Activated CD8-positive, alpha-beta memory T cell treated with anti-CD3 and anti-CD28 coated beads for 48 hours (primary cell): ENCODE data around the gene P2RX6.

Experiments used
- DNase-seq, 3 experiments: peaks; one replicate each; pipeline ENCODE4 v3.0.0-alpha.2; 2020; ENCODE audit warnings: low read depth in 2 of 3, low spot score in 2 of 3

P2RX6 gene

GRCh38 chr22:21012446-21013407, 2.2 kb upstream of the P2RX6 start:
- DNase-seq = no peak

GRCh38 chr22:21013657-21014201, 1.2 kb upstream of the P2RX6 start:
- DNase-seq = no peak

DNA sequence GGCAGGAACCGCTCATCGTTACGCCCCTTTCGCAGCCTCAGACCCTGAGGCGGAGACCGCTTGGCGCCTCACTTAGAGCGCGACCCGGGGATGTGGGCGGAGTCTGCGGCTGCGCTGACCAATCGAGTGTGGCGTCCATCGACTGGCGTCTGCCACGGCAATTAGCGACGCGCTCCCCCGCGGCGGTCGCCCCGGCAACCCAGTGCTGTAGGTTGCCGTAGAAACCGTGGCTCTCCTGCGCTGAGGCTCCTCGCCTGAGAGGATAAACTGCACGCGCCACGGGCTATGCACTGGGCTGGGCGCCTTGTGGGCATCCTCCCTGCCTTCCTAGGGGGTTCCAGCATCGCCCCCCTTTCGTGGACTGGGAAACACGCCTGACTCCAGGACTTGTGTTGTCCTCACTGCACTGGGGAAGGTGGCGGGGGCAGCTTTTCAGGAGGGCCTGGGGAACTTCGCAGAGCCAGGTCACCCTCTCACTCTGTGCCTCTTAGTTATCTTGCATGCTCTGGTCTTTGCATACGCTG, 701 bp upstream of the P2RX6 start:
- peak; percentile 64 to 83 (median 67) for DNase-seq

- DNase-seq = no peak
These were observed 571 bp downstream of the P2RX6 start for GRCh38 chr22:21015466-21016006.

GRCh38 chr22:21016644-21017420, 1.9 kb downstream of the P2RX6 start:
- DNase-seq = no peak

GRCh38 chr22:21018314-21018713, 3.3 kb downstream of the P2RX6 start:
- no peak for DNase-seq

DNA sequence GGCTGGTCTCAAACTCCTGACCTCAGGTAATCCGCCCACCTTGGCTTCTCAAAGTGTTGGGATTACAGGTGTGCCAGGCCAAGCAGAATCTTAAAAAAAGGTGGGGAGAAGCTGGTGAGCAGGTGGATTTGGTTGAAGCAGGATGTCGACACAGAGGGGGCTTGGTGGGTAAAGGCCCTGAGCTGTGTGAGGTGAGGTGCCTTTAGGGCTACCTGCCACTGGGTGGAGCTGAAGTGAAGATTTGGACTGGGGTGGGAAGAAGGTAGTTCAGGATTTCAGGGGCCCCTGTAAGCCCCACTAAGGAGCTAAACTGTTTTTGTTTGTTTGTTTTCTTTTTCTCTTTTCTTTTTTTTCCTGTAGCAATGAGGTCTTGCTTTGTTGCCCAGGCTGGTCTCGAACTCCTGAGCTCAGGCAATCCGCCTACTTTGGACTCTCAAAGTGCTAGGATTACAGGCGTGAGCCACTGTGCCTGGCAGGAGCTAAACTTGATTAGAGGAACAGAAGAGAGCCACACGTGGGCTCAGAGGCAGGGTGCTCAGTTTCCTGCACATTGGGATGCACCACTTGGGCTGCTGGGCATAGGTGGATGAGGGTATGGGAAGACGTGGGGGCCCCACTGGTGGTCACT, 6.0 kb downstream of the P2RX6 start:
- no peak for DNase-seq

- DNase-seq = no peak
These were observed 7.5 kb downstream of the P2RX6 start for GRCh38 chr22:21022507-21022906.

DNA sequence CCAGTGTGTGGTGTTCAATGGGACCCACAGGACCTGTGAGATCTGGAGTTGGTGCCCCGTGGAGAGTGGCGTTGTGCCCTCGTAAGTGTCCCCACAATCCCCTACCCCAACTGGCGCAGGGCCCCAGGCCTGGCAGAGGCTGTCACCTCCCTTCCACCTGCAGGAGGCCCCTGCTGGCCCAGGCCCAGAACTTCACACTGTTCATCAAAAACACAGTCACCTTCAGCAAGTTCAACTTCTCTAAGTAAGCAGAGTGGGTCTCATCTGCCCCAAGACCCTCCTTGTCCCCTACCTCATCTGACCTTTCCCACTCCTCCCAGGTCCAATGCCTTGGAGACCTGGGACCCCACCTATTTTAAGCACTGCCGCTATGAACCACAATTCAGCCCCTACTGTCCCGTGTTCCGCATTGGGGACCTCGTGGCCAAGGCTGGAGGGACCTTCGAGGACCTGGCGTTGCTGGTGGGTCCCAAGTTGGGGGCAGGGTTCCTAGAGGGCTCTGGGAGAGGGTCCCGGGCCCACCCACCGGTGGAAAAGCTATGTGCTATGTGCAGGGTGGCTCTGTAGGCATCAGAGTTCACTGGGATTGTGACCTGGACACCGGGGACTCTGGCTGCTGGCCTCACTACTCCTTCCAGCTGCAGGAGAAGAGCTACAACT, 8.1 kb downstream of the P2RX6 start:
- no peak for DNase-seq

GRCh38 chr22:21025266-21025665, 10.3 kb downstream of the P2RX6 start:
- no peak for DNase-seq

- DNase-seq = no peak
These were observed 11.1 kb downstream of the P2RX6 start for GRCh38 chr22:21025763-21026755.

GRCh38 chr22:21026783-21027692, 12.1 kb downstream of the P2RX6 start:
- no peak for DNase-seq

GRCh38 chr22:21028277-21029251, 13.6 kb downstream of the P2RX6 start:
- no peak for DNase-seq

DNA sequence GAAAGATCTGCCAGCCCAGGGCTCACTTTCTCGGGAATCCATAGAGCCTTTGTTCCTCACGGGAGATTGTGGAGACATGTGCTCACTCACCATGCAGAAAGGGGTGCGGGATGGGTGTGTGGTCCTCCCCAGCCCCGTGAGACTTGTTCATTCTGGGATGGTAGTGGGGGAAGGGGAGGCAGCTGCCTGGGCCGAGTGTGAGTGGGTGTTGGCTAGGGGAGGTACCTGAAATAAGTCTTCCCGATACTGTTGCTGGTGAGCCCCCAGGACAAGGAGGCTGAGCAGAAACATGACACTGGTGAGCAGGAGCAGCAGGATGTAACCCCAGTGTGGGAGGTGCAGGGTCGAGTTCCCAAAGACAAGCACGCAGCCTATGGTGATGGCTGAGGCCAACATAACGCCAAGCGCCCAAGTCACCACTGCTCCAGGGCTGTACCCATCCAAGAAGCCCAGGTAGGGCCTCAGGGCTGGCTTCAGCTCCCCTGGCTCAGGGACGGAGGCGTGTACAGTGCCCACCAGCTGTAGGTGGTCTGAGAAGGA, 14.6 kb downstream of the P2RX6 start:
- DNase-seq = no peak

- DNase-seq = no peak
These were observed 15.1 kb downstream of the P2RX6 start for GRCh38 chr22:21030032-21030431.
